GM12801 (cell line): Measurements from ENCODE around the gene C1orf210.

Experiments
- TF ChIP-seq, protein P1 (sequence below): IDR thresholded peaks from one replicate; pipeline ENCODE4 v1.5.1; 2011; ENCODE audit warnings: control low read depth; ENCODE audit not compliant: insufficient read length; ENCODE audit errors: extremely low read depth

The C1orf210 gene

DNA sequence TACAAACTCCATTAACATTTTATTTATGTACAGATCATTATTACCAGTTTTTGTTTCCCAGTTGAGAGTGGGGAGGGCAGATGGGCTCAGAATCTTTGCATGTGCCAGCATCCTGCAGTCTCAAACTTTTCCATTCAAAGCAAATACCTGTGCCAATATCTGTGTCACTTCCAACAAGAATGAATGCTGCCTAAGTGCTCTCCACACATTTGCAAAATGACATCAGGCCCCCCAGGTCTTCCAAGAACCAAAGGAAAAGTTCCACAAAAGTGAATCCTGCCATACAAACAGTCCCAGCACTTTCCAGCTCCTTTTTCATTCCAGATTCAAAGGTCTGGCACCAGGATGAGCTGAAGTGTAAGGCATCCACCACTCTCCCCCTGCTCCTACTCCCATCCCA, 13.7 kb upstream of the C1orf210 start:
- TF ChIP-seq, protein P1, sequence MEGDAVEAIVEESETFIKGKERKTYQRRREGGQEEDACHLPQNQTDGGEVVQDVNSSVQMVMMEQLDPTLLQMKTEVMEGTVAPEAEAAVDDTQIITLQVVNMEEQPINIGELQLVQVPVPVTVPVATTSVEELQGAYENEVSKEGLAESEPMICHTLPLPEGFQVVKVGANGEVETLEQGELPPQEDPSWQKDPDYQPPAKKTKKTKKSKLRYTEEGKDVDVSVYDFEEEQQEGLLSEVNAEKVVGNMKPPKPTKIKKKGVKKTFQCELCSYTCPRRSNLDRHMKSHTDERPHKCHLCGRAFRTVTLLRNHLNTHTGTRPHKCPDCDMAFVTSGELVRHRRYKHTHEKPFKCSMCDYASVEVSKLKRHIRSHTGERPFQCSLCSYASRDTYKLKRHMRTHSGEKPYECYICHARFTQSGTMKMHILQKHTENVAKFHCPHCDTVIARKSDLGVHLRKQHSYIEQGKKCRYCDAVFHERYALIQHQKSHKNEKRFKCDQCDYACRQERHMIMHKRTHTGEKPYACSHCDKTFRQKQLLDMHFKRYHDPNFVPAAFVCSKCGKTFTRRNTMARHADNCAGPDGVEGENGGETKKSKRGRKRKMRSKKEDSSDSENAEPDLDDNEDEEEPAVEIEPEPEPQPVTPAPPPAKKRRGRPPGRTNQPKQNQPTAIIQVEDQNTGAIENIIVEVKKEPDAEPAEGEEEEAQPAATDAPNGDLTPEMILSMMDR, result no peak

DNA sequence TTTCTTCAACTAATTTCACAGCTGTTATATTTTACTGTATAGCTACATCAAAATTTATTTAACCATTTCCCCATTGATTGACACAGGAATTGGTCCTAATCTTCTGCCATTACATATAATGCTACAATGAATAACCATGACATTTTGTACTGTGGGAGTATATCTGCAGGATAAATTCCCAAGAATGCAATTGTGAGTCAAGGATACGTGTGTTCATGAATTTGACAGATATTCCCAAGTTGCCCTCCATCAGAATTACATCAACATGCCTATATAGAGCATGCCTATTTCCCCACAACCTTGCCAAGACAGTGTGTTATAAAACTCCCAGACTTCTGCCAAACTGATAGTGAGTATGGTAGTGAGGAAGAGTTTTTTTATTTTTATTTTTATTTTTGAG, 12.7 kb upstream of the C1orf210 start:
- TF ChIP-seq, protein P1, result no peak

DNA sequence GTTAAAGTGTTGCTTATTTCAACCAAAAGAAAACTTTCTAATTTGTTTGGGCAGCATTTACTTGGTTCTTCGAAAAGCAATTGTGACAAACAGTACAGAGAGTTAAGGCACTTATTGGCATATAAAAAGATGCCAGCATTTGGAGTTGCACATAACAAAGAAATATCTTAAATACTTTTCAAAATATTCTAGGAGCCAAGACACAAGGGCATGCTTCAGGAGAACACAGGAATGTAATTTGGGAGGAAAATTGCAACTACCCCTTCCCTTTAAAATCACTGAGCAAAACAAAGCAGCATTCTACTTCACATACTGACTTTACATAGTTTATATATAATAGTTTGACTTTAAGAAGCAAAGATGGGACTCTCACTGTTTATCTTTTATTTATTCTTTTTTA, 10.8 kb upstream of the C1orf210 start:
- TF ChIP-seq, protein P1, result no peak

DNA sequence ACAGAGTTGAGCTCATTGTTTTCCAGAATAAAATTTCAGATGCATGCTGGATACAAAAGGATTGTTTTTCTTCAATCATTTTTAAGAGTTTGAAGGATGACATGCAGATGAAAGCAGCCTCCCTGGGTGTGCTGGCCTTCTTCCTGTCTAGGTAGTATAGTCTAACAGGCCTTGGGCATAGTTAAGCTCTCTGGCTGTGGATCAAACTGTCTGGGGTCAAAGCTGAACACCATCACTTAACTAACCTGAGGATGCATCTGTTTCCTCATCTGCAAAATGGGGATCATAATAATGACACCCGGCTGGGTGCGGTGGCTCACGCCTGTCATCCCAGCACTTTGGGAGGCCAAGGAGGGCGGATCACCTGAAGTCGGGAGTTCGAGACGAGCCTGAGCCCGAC, 9.4 kb upstream of the C1orf210 start:
- TF ChIP-seq, protein P1, result no peak

DNA sequence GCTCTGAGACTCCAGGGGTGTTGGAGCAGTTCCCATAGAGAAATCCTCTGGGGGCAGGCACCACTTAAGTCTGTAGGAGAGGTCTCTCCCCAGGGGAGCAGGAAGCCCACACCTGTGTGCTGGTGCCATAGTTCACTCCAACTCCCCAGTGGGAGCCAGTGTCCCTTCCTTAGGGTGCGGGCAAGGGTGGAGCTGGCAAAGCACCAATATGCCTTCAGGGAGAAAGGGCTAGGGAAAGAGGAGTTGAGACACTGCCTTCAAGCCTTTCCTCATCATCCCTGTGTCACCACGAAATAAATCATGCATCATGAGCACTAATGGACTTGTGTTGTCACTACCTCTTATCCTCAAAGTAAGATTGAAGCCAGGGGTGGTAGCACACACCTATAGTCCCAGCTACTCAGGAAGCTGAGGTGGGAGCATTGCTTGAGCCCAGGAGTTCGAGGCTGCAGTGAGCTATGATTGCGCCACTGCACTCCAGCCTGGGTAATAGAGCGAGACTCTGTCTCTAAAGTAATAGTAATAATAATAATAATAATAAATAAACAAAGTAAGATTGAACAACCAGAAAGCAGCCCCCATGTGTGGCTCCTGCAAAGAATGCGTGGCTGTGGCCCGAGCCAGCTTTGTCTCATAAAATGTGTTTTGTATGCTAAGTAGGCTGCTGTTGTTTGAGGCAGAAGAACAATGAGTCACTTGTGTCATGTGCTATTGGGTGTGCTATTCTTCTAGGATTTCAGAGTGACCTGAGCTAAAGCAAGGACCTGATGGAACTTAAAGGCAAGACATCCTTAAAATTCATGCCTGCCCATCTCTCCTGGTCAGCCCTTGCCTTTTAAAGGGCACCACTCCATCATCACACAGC, 8.7 kb upstream of the C1orf210 start:
- TF ChIP-seq, protein P1, result no peak

DNA sequence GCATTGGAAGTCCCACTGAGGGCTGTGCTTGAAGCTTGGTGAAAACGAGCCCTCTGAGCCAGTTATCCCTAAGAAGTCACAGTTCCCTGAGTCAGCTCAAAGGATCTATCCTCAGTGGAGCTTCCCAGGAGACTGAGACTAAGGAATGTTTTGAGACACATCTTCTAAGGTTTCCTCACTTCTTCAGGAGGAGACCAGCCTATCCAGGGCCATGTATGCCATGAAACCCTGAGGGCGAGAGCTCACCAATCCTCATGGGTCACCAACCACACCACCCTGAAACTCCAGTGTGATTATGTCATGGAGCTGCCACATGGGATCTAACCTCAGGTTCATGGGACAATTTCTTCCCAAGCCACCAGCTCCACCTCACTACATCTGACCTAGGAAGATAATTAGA, 7.8 kb upstream of the C1orf210 start:
- TF ChIP-seq, protein P1, result no peak

DNA sequence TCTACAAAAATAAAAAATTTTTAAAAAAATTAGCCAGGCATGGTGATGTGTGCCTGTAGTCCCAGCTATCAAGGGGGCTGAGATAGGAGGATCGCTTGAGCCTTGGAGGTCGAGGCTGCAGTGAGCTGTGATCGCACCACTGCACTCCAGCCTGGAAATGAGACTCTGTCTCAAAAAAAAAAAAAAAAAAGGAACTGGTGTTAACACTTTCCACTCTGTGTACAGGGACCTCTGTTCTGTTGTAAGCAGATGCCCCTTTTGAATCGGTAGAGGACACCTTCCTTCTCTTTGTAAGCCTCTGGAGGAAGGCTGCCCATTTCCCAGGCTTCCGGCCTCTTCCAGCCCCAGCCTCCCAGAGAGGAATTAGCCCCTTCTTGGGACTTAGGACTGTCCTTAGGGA, 7.3 kb upstream of the C1orf210 start:
- TF ChIP-seq, protein P1, result no peak

DNA sequence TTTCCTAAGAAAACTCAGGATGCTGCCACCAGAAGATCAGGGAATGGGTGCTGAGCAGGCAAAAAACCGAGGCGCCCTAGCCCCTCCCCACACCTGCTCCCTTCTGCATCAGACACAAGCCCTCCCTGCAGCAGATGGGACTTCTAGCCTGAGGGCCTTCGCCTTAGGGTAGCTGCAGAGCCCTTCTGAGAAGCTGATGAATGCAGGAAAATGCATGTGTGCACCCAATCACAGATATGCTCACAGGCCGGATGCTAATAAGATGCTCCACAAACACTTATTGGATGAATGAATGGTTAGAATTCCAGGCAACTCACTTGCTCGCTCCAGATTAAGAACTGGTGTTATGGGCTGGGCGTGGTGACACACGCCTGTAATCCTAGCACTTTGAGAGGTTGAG, 6.8 kb upstream of the C1orf210 start:
- TF ChIP-seq, protein P1, result no peak
